Measurements from ENCODE around the gene HNRNPA3.

Gene HNRNPA3

DNA sequence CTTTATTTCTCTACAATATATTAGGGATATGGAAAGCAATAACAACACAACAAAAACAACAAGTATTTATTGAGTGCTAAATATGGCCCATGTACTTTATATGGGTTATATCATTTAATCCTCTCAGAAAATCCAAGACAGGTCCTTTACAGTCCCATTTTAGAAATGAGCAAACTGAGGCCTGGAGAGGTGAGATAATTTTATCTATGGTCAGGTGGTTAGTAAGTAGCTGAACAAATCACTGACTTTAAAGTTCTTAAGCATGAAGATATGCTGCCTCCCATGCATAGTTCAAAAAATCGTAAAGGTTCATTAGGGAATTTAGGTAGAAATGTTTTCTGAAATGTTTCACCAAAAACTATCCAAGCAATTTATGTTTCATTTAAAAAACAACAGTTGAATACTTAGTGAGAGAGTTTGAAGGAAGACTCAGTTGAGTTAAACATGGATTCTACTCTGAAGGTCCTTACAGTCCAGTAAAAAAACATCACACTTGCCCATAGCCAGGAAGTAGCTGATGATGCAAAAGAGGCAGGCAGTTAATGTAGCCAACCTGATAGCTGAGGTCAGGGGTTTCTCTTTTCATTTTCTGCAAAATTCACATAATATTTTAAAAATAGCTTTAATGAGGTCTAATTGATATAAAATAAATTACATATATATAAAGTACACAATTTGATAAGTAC, 59.5 kb downstream of the HNRNPA3 start:
- no peak for DNase-seq (ENCODE audit: low read depth in 2 of 2, low spot score in 1 of 2)

DNA sequence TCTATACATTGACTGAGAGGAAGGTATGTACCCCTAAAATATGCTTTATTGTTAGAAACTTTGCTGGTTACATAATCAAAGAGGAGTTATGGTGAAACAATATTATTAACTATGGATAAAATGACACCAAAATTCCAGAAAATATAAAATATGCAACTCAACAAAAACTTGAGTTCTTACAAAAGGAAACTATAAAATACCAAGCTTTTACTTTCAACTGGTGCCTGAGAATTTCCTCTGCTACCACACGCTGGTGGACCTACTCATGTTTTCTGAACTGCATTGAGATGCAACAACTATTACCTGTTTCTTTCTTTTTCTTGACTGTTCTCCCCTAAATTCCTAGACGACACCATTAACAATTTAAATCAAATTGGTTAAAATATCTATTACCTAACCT, 60.2 kb downstream of the HNRNPA3 start:
- no peak for DNase-seq (ENCODE audit: low read depth in 2 of 2, low spot score in 1 of 2)

DNA sequence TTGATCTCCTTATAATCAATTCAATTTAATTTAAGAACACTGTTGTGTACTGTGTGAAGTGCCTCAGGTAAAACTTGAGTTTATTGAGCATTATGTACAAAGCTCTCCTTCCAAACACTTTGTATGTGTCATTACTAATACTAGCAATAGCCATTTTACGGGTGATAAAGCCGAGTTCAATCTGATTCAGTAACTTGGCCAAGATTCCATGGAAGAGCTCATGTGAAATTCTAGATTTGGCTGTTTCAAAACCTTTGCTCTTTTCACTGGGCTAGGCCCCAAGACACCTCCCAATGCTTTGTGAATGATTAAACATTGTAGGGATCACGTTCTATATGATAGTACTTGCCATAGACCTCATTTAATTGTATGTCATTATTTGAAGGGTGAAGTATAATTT, 60.8 kb downstream of the HNRNPA3 start:
- DNase-seq (ENCODE audit: low read depth in 2 of 2, low spot score in 1 of 2) = no peak

Measured in stimulated activated CD8-positive, alpha-beta memory T cell treated with anti-CD3 and anti-CD28 coated beads, Interleukin-4, amount 100 ng/mL, for 1 hour (primary cell).